GM12878 (cell line): ENCODE data around the gene ARHGEF11. TPM values are rescaled to one million over a fixed set of nuclear protein-coding genes. Genes with fewer than 3 reads are reported as not detected.

Source experiments
- ATAC-seq: fragments of 200-7000 bp; cut with Tn5 transposase; 3 replicates; pipeline ENCODE4 v1.9.1; 2020; ENCODE audit warnings: mild to moderate bottlenecking, moderate library complexity
- BruUV-seq: library from RNA; stranded (reverse); fragments of 400-500 nt; replicated peaks from 2 replicates; lab custom pipeline; 2021; lab: Mats Ljungman, UMichigan
- CTCF ChIA-PET: fragments of 300-600 bp; sonication (Branson Sonifier 250); formaldehyde crosslinking; extraction: SDS; loops from one replicate; lab custom pipeline; 2021; ENCODE audit warnings: inconsistent platforms; lab: Yijun Ruan, JAX
- POLR2A ChIA-PET: fragments of 350-600 bp; formaldehyde crosslinking; extraction: SDS; loops from one replicate; lab custom pipeline; 2021; ENCODE audit warnings: inconsistent platforms; lab: Charles Lee
- RAD21 ChIA-PET: fragments of 300-600 bp; sonication (Branson Sonifier 250); formaldehyde crosslinking; loops from one replicate; lab custom pipeline; 2023; ENCODE audit warnings: antibody characterized with exemption; ENCODE audit not compliant: unreplicated experiment; lab: Charles Lee
- SMC1A ChIA-PET: fragments of 300-600 bp; sonication (Branson Sonifier 250); formaldehyde crosslinking; loops from one replicate; lab custom pipeline; 2023; ENCODE audit not compliant: unreplicated experiment, uncharacterized antibody; lab: Charles Lee
- DNase-seq: peaks from one replicate; pipeline ENCODE4 v3.0.0-alpha.2; 2011; ENCODE audit warnings: low read depth, low spot score
- FAIRE-seq: peaks from 3 replicates; lab custom pipeline; 2011; peaks lifted over from hg19 to GRCh38; lab: Jason Lieb, UNC
- H2AFZ ChIP-seq: 2 replicates; pipeline ENCODE4 v1.6.0; 2011; ENCODE audit warnings: low read depth, low read length, control low read depth; ENCODE audit not compliant: control insufficient read depth
- H3K27ac ChIP-seq: 2 replicates; pipeline ENCODE4 v1.5.1; 2011; ENCODE audit warnings: control low read depth; ENCODE audit not compliant: control insufficient read depth, insufficient read depth
- H3K27me3 ChIP-seq, 2 experiments: replicated peaks in 1 of 2; 2 replicates each; pipeline versions ENCODE4 v1.6.0 to v1.6.1; 2011; ENCODE audit warnings: low read length in 1 of 2; ENCODE audit not compliant: control insufficient read depth in 2 of 2, insufficient read depth in 2 of 2
- H3K36me3 ChIP-seq, 2 experiments: 2 replicates each; pipeline ENCODE4 v1.5.1; 2011; ENCODE audit warnings: low read length in 1 of 2; ENCODE audit not compliant: control insufficient read depth in 2 of 2, insufficient read depth in 2 of 2
- H3K4me1 ChIP-seq: 2 replicates; pipeline ENCODE4 v1.6.1; 2011; ENCODE audit warnings: mild to moderate bottlenecking, low read length, moderate library complexity, mixed read lengths; ENCODE audit not compliant: control insufficient read depth, insufficient read depth
- H3K4me2 ChIP-seq: 2 replicates; pipeline ENCODE4 v1.6.0; 2011; ENCODE audit warnings: control low read depth; ENCODE audit not compliant: control insufficient read depth, insufficient read depth
- H3K4me3 ChIP-seq: fragments of 200-600 bp; sonication (generic); 2 replicates; pipeline ENCODE4 v1.5.1; 2016
- H3K79me2 ChIP-seq: 2 replicates; pipeline ENCODE4 v1.6.0; 2011; ENCODE audit warnings: low read length; ENCODE audit not compliant: control insufficient read depth, insufficient read depth
- H3K9ac ChIP-seq: 2 replicates; pipeline ENCODE4 v1.8.0; 2011; ENCODE audit warnings: low read length, control low read depth, mixed read lengths; ENCODE audit not compliant: control insufficient read depth, insufficient read depth
- H3K9me3 ChIP-seq: replicated peaks from 3 replicates; pipeline ENCODE4 v1.5.1; 2011; ENCODE audit warnings: mild to moderate bottlenecking, low read length; ENCODE audit not compliant: control insufficient read depth, insufficient read depth
- H4K20me1 ChIP-seq: 2 replicates; pipeline ENCODE4 v1.6.0; 2011; ENCODE audit not compliant: control insufficient read depth, insufficient read depth
- ASH2L ChIP-seq: fragments of 300-600, 200-600 bp; sonication (generic); IDR thresholded peaks from 2 replicates; pipeline ENCODE4 v1.6.1; 2017; ENCODE audit warnings: low read depth, mild to moderate bottlenecking, borderline replicate concordance
- IKZF2 ChIP-seq, 2 experiments: fragments of 450-650 bp; IDR thresholded peaks; 2 replicates each; pipeline ENCODE4 v1.6.1; 2017; ENCODE audit warnings: mild to moderate bottlenecking in 2 of 2, moderate library complexity in 2 of 2
- IRF5 ChIP-seq: fragments of 450-650 bp; IDR thresholded peaks from 2 replicates; pipeline ENCODE4 v1.6.1; 2017; ENCODE audit warnings: borderline replicate concordance
- NBN ChIP-seq: fragments of 450-650 bp; IDR thresholded peaks from 2 replicates; pipeline ENCODE4 v1.6.1; 2016
- NFXL1 ChIP-seq: fragments of 450-650 bp; IDR thresholded peaks from 2 replicates; pipeline ENCODE4 v1.6.1; 2017; ENCODE audit warnings: antibody characterized with exemption, mild to moderate bottlenecking, borderline replicate concordance
- RAD51 ChIP-seq: fragments of 450-650 bp; IDR thresholded peaks from 2 replicates; pipeline ENCODE4 v1.6.1; 2016; ENCODE audit warnings: moderate library complexity, mild to moderate bottlenecking, inconsistent platforms
- RBBP5 ChIP-seq: fragments of 200-600 bp; sonication (generic); conservative IDR thresholded peaks from 2 replicates; pipeline ENCODE4 v1.6.1; 2016
- RUNX3 ChIP-seq: IDR thresholded peaks from 2 replicates; pipeline ENCODE4 v1.6.1; 2012; ENCODE audit warnings: low read length, inconsistent platforms
- WGBS: methylation state at CpG from one replicate; pipeline ENCODE4 v1.1.6; 2016; ENCODE audit warnings: low lambda C conversion rate; ENCODE audit not compliant: insufficient replicate concordance, insufficient coverage; ENCODE audit errors: missing lambda C conversion rate; 5-methylcytosine and 5-hydroxymethylcytosine counted together
- in situ Hi-C: fragments of 300-500 bp; cut with MboI; formaldehyde crosslinking; loops from 9 replicates; pipeline ENCODE4 v1.14.3; 2018; ENCODE audit warnings: mixed read lengths
- intact Hi-C: fragments of 100-400 bp; cut with micrococcal nuclease; formaldehyde crosslinking; loops from one replicate; pipeline ENCODE4 v1.14.2; 2022; ENCODE audit not compliant: unreplicated experiment
- polyA plus RNA-seq, 11 experiments: library from polyadenylated mRNA; depleted of rRNA in 4 of 11; unstranded in 6 of 11; stranded (reverse) in 5 of 11; fragments of >200 nt; fragmentation: Nextera tagmentation in 4 of 11; fragmentation: Illumina TruSeq in 1 of 11; extraction: Ambion mirVana in 4 of 11; extraction: Trizol in 1 of 11; gene quantifications; 1 replicate in 1 of 11; 2 replicates in 10 of 11; pipeline versions ENCODE4 v1.2.1 to v1.2.3, GENCODE V29; 2011 to 2016; ENCODE audit warnings: inconsistent platforms in 2 of 11, missing spikeins in 2 of 11, low read depth in 1 of 11
- total RNA-seq, 4 experiments: library from RNA; depleted of rRNA in 3 of 4; stranded (reverse); fragments of >200 nt in 3 of 4; fragmentation: Illumina TruSeq in 1 of 4; extraction: Trizol in 1 of 4; gene quantifications; 2 replicates each; pipeline versions ENCODE4 v1.2.1 to v1.2.3, GENCODE V29; 2013 to 2021
- TF ChIP-seq, protein P1 (sequence below): fragments of 450-650 bp; formaldehyde crosslinking; IDR thresholded peaks from 2 replicates; pipeline ENCODE4 v1.5.0; 2022; ENCODE audit warnings: mild to moderate bottlenecking, missing genetic modification characterization
- TF ChIP-seq, protein P2 (sequence below): IDR thresholded peaks from 2 replicates; pipeline ENCODE4 v1.6.1; 2012; ENCODE audit warnings: mild to moderate bottlenecking, low read depth, low read length

ARHGEF11 gene
- total and polyA plus RNA-seq, 10 of the 15 experiments (the other 5 are each of a cell fraction or from before 2014, with no cell fraction given): 0.05 to 12.7 (median 1.8) TPM

- TF ChIP-seq, protein P1, sequence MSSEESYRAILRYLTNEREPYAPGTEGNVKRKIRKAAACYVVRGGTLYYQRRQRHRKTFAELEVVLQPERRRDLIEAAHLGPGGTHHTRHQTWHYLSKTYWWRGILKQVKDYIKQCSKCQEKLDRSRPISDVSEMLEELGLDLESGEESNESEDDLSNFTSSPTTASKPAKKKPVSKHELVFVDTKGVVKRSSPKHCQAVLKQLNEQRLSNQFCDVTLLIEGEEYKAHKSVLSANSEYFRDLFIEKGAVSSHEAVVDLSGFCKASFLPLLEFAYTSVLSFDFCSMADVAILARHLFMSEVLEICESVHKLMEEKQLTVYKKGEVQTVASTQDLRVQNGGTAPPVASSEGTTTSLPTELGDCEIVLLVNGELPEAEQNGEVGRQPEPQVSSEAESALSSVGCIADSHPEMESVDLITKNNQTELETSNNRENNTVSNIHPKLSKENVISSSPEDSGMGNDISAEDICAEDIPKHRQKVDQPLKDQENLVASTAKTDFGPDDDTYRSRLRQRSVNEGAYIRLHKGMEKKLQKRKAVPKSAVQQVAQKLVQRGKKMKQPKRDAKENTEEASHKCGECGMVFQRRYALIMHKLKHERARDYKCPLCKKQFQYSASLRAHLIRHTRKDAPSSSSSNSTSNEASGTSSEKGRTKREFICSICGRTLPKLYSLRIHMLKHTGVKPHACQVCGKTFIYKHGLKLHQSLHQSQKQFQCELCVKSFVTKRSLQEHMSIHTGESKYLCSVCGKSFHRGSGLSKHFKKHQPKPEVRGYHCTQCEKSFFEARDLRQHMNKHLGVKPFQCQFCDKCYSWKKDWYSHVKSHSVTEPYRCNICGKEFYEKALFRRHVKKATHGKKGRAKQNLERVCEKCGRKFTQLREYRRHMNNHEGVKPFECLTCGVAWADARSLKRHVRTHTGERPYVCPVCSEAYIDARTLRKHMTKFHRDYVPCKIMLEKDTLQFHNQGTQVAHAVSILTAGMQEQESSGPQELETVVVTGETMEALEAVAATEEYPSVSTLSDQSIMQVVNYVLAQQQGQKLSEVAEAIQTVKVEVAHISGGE (CRISPR knock-in tag): no peak
- TF ChIP-seq IKZF2 (IDR thresholded peaks at IDR 0.05) (no peak), RUNX3 (no peak), NBN (no peak)
These were observed 109.4 kb downstream of the ARHGEF11 start (continued) for GRCh38 chr1:156936191-156936590.

GRCh38 chr1:156935505-156936128 lies 109.9 kb downstream of the ARHGEF11 start:
- Histone ChIP-seq H3K4me1 (no peaks in the 10 kb centered on the region; the same call in 1 of the 2 replicates), H3K4me2 (no peak overlapping the region), H3K4me3 (no peak overlapping the region), H3K9me3 (no peaks in the 10 kb centered on the region), H3K27me3 (no peaks in the 10 kb centered on the region), H3K79me2 (no peaks in the 10 kb centered on the region), H3K9ac (no peak overlapping the region), H3K27ac (no peak overlapping the region), H3K36me3 (peaks cover 0 to 3% of the 10 kb centered on the region in 2 experiments; a peak in 2 of 4 replicates), H2AFZ (no peak overlapping the region), H4K20me1 (no peaks in the 10 kb centered on the region)
- no TSS peak for BruUV-seq
- ChIA-PET SMC1A (interaction anchor here (0.8 kb wide), 1 partner anchor 23 kb away, joined by 3 read pairs; no protein-coding TSS in a partner anchor), RAD21 (interaction anchor here (0.7 kb wide), 1 partner anchor 323 kb away, joined by 3 read pairs; no protein-coding TSS in a partner anchor), POLR2A (no interaction called here), CTCF (interaction anchor here (1.3 to 2.8 kb wide), 2 partner anchors 9 to 139 kb away, joined by 4 to 8 read pairs; no protein-coding TSS in a partner anchor)
- intact Hi-C loops (no loop called here), in situ Hi-C loops (no loop called here)
- 81% methylated on average over 17 of the region's 17 CpGs for WGBS
- ATAC-seq (no peak), DNase-seq (no peak), FAIRE-seq (no peak)
- TF ChIP-seq IRF5 (no peak), ASH2L (no peak), NFXL1 (no peak), RAD51 (no peak), RBBP5 (no peak)
- TF ChIP-seq, protein P2, sequence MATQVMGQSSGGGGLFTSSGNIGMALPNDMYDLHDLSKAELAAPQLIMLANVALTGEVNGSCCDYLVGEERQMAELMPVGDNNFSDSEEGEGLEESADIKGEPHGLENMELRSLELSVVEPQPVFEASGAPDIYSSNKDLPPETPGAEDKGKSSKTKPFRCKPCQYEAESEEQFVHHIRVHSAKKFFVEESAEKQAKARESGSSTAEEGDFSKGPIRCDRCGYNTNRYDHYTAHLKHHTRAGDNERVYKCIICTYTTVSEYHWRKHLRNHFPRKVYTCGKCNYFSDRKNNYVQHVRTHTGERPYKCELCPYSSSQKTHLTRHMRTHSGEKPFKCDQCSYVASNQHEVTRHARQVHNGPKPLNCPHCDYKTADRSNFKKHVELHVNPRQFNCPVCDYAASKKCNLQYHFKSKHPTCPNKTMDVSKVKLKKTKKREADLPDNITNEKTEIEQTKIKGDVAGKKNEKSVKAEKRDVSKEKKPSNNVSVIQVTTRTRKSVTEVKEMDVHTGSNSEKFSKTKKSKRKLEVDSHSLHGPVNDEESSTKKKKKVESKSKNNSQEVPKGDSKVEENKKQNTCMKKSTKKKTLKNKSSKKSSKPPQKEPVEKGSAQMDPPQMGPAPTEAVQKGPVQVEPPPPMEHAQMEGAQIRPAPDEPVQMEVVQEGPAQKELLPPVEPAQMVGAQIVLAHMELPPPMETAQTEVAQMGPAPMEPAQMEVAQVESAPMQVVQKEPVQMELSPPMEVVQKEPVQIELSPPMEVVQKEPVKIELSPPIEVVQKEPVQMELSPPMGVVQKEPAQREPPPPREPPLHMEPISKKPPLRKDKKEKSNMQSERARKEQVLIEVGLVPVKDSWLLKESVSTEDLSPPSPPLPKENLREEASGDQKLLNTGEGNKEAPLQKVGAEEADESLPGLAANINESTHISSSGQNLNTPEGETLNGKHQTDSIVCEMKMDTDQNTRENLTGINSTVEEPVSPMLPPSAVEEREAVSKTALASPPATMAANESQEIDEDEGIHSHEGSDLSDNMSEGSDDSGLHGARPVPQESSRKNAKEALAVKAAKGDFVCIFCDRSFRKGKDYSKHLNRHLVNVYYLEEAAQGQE: no peak
